ENCODE results near the gene ATXN7.

The ATXN7 gene

DNA sequence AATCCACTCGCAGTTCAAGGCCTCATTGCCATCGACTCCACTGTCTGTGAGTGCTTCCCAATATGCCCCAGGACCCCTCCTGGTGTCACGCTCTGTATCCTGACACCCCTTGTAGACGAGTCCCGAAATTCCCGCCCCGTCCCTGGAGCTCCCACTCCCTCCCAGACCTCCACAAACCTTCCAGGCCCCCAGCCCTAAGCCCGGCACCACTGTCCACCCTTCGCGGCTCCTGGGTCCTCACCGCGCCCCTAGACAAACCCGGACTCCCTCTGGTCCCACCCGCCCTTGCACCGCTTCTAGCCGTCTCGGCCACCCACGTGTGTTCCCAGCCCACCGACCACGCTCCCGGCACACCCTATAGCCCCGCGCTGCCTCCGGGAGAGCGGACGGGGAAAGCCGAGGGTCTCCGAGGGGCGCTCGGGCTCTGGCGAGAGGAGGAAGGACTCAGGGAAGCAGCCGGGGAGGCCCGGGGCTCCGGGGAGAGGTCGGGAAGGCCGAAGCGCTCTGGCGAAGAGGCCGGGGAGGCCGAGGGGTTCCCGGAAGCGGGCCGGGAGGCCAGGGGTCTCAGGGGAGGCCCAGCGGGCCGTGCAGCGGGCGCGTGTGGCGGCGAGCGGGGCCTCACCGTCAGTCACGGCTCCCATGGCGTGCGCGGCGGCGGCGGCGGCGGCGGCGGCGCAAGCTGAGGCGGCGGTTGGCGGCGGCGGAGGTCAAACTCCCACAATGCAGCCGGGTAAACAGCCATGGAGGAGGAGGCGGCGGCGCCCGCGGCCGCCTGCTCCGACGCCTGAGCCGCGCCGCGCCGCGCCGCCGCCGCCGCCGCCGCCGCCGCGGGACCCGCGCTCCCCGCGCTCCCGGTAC lies at the start of gene ATXN7, which contains the start of gene THOC7:
TSS of gene ATXN7 (plus strand) at position 718 of the 858 bp plus-strand sequence. CDS start 48,732 bp downstream, outside the sequence.
TSS of gene THOC7 (minus strand) at position 656 of the 858 bp plus-strand sequence. CDS start at position 641, 15 bp downstream.
- DNase-seq (ENCODE audit: low read depth in 2 of 2) = peak; percentile 27 to 32

GRCh38 chr3:63814237-63814636 lies 49.4 kb upstream of the ATXN7 start:
- DNase-seq (ENCODE audit: low read depth in 2 of 2) = no peak

DNA sequence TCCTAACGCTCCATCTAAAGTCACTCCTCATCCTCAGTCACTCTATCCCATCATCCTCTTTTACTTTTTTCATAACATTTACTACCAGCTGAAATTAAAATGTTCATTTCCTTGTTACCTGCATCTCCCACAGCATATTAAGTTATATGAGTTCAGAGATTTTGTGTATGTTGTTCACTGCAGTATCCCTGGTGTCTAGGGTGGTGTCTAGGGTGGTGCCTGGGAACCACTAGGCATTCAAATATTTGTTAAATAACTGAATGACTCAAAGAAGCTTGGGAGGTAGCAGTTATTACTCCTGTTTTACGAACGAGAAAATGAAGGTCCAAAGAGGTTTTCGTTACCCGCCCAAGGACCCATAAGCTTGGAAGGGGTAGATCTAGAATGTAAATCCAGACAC lies 46.4 kb upstream of the ATXN7 start:
- DNase-seq (ENCODE audit: low read depth in 2 of 2) = no peak

DNA sequence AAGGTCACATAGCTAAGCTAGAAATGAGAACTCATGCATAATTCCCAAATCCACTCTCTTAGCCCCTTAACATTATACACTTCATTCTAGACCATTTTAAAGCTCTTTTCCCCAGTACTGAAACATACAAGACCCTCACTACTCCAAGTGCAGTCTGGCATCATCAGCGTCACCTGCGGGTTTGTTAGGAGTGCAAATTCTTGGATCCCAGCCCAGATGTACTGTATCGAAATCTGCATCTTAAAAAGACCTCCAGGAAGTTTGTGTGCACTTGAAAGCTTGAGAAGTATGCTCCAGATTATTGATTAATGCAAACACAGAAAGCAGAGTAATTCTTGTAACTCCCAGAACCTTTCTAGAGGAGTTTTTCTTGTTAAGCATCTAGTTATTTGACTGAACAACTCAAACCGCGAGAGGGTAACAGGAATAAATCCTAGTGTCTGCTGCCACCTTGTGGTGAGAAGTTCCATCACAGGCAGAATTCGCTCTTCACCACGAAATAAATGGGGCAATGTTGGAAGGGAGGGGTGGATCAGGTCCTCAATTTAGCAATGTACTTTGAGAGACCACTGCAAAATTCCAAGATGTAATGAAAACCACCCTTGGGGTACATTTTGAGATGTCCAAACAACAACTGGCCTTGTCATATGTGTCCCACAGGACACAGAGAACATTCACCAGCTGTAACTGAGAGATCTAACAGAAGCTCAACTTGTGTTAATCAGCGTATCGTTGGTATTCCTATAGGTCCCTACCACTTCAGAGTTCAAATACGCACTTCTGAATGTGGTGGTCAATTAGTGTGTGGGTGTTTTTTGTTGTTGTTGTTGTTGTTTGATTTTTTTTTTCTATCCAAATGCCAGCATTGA lies 45.2 kb upstream of the ATXN7 start:
- peak; percentile 32 to 44 for DNase-seq (ENCODE audit: low read depth in 2 of 2)

- DNase-seq (ENCODE audit: low read depth in 2 of 2) = no peak
These were observed 44.6 kb upstream of the ATXN7 start, which contains the start of gene C3orf49 for GRCh38 chr3:63819151-63819398. TSS of gene C3orf49 (plus strand) at chr3:63819299. CDS start at chr3:63819472, 173 bp downstream.

DNA sequence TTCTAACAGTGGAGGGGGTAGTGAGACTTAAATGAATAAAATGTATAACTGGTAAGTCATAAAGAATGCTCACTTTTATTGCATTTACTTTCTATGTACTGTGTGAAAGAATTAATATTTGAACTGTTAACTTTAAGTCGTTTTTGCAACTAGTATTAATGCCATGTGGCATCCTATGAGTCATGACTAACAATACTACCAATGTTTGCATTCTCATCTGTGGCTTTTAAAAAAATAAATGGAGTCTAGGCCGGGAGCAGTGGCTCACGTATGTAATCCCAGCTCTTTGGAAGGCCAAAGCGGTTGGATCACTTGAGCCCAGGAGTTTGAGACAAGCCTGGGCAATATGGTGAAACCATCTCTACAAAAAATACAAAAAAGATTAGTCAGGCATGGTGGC lies 39.4 kb upstream of the ATXN7 start:
- DNase-seq (ENCODE audit: low read depth in 2 of 2) = peak; percentile 24 to 31

DNA sequence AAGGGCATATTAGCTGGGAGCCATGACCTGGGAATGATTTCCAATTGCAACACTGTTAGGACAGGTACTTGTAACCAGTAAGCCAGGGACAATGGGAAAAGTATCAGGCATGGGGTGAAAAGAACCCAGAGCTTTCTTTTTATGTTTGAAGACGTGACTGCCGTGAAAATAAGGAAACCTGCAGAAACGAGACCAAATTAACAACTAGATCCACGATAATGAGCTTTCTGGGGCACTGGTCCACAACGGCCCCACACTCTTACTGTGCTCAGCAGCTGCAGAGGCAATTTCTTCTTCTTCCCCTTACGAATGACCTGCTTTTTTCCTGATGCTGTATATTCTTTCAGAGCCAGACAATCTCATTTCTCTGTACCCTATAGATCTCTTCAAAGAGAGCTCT lies 33.1 kb upstream of the ATXN7 start:
- no peak for DNase-seq (ENCODE audit: low read depth in 2 of 2)

GRCh38 chr3:63832395-63832794 lies 31.3 kb upstream of the ATXN7 start:
- no peak for DNase-seq (ENCODE audit: low read depth in 2 of 2)

DNA sequence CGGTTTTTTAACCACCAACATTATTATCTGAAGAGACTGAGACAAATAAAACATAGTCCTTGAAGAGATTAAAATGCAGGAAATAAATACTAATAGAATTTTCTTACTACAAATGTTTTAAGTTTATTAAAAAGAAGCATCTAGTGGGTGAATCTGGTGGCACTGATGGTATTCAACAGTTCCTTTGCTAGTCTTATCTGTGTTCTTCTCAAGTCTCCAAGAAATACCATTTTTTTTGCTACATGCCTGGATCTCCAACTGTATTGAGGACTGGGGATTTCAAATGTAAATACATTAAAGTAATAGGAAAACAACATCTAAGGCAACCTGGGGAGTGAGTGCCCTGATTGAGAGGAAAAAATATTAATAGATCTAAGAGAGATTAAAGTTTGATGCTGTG lies 22.0 kb upstream of the ATXN7 start:
- DNase-seq (ENCODE audit: low read depth in 2 of 2) = no peak

- no peak for DNase-seq (ENCODE audit: low read depth in 2 of 2)
These were observed 21.5 kb upstream of the ATXN7 start for GRCh38 chr3:63842127-63842526.

DNA sequence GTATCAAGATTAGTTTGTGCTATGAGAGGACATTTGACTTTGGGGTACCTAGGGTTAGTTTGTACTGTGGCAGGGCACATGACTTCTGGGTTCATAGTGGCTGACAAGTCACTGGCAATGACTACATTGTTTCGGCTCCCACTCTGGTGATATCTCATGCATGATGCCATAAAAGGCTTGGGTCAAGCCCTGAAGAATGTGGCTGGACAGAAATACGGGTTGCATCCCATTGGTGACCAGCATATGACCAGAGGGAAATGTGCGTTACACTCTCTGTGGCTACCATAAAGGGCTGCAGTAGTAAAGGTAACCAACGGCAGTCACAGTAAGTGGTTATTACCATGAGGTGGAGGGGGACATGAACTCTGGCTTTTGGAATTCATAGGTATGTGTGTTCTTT lies 18.5 kb upstream of the ATXN7 start:
- no peak for DNase-seq (ENCODE audit: low read depth in 2 of 2)

DNA sequence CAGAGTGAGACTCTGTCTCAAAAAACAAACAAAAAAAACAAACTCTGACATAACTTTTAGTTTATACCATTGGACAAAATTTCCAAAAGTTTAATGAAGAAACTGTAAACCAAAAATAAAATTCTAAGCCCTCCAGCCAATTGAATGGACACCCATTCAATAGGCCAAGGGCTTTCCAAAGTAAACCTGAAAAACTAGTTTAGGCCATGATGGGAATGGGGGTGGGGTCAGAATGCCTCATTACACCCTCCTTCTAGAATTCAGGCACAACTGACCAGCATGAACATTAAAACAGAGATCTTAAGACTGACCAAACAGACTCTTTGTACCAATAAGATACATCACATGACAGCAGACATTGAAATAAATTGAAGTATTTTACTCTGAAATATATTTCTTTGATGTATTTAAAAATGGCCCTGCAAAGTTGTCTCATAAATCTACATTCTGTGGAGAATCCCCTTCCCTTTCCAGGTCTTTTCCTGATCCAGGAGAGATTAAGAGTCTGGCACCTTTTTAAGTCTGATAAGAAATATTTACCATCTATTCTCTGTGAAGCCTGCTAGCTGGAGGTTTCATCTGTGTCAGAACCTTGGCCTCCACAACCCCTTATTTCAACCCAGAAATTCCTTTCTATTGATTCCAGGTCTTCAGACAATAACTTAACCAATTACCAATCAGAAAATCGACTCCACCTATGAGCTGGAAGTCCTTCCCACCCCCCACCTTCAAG lies 15.8 kb upstream of the ATXN7 start:
- no peak for DNase-seq (ENCODE audit: low read depth in 2 of 2)

DNA sequence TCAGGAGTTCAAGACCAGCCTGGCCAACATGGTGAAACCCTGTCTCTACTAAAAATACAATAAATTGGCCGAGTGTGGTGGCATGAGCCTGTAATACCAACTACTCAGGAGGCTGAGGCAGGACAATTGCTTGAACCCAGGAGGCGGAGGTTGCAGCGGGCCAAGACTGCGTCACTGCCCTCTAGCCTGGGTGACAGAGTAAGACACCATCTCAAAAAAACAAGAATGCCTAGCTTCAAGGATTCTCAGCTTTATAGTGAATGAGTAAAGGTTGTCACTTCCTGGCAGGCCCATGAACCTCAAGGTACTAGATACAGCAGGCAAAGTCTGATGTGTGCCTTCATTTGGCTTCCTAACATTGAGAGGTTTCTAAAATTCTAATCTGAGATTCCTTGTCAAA lies 14.5 kb upstream of the ATXN7 start:
- DNase-seq (ENCODE audit: low read depth in 2 of 2) = no peak

- no peak for DNase-seq (ENCODE audit: low read depth in 2 of 2)
These were observed 12.4 kb upstream of the ATXN7 start for GRCh38 chr3:63851287-63851686.

- DNase-seq (ENCODE audit: low read depth in 2 of 2) = no peak
These were observed 10.6 kb upstream of the ATXN7 start for GRCh38 chr3:63853106-63853505.

GRCh38 chr3:63855333-63855940 lies 8.2 kb upstream of the ATXN7 start:
- no peak for DNase-seq (ENCODE audit: low read depth in 2 of 2)

- no peak for DNase-seq (ENCODE audit: low read depth in 2 of 2)
These were observed 6.4 kb upstream of the ATXN7 start for GRCh38 chr3:63857311-63857710.

- no peak for DNase-seq (ENCODE audit: low read depth in 2 of 2)
These were observed 2.9 kb upstream of the ATXN7 start for GRCh38 chr3:63860776-63861175.

DNA sequence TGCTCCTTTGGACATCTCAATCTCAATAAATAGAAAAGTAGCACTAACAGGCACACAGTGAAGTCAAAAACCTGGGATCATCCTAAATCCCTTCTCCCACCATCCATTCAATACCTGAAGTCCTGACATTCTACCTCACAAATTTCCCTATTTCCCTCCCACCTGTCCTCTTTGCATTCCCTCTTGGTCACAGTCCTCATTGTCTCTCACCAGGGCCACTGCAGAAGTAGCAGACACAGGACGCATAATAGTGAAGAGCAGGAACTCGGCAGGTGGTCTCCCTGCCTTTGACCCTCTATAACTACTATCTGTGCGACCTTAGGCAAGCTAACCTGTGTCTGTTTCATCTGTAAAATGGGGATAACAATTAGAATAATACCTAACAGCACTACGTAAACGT lies 2.4 kb upstream of the ATXN7 start:
- no peak for DNase-seq (ENCODE audit: low read depth in 2 of 2)

DNA sequence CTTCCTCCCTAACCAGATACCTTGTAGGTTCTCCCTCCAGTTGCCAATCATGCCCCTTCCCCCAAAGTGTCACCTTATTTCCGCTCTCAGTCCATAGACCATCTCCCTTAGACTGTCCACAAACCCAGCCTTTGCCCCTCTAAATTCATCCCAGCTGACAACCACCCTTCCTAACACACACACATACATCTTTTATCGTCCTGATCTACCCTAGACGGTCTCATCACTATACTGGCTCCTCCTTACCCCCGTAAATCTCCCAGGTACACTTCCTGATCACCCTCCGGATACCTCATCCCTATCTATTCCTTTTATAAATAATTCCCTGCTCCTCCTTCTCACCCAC lies 890 bp upstream of the ATXN7 start:
- no peak for DNase-seq (ENCODE audit: low read depth in 2 of 2)

DNA sequence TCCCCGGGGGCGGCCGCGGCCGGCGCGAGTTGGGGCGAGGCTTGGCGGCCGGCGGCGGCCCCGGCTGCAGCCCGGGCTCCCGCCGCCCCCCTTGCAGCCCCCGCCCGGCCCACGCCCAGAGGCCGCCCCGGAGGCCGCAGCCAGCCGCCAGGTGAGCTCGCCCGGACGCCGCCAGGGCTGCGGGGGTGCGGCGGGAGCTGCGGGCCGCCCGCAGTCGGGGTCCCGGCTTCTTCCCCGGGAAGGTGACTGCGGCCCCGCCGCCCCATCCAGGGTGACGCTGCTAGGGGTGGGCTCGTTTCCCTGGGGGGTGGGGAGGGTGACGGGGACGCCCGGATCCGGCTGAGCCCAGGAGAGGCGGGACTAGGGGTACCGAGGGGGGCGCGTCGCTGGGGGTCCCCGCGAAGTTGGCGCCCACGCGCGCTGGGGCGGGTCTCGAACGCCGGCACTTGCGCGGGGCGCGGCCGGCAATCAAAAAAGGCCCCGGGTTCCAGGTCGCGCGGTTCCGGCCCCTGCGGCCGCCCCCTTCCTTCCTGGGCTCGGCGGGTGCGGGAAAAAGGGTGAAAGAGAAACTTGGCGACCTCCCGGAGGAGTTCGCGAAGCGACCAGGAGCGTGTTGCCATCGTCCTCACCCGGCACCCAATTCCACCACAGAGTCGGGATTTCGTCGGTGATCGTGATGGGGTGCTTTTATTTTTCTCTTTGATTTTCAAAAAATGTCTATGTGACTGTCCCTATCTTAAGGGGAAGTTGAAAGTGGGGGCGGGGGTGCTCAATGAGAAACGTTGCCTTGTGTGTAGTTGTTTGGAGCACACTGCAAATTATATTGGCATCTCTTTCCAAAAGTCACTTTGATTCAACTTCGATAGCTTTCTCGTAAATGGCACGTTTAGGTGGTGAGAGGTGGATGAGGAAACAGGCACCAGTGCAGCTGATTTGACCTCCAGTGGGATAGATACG lies 619 bp downstream of the ATXN7 start:
- no peak for DNase-seq (ENCODE audit: low read depth in 2 of 2)
